ENCODE data around the gene ATRAID.

- no peak for TF ChIP-seq CTCF (IDR thresholded peaks at IDR 0.05; ENCODE audit: low read depth, low read length, poor library complexity, severe bottlenecking)
- TF ChIP-seq EZH2phosphoT487 (IDR thresholded peaks at IDR 0.05; ENCODE audit: borderline replicate concordance, low read length), result no peak
These were observed 36.5 kb upstream of the ATRAID start for GRCh38 chr2:27175330-27175729.

All from DOHH2 (cell line).